ENCODE measurements around the gene TMC6.
A peak's percentile ranks its signal among the peaks of the same experiment; 100 is the strongest.

TMC6 gene

DNA sequence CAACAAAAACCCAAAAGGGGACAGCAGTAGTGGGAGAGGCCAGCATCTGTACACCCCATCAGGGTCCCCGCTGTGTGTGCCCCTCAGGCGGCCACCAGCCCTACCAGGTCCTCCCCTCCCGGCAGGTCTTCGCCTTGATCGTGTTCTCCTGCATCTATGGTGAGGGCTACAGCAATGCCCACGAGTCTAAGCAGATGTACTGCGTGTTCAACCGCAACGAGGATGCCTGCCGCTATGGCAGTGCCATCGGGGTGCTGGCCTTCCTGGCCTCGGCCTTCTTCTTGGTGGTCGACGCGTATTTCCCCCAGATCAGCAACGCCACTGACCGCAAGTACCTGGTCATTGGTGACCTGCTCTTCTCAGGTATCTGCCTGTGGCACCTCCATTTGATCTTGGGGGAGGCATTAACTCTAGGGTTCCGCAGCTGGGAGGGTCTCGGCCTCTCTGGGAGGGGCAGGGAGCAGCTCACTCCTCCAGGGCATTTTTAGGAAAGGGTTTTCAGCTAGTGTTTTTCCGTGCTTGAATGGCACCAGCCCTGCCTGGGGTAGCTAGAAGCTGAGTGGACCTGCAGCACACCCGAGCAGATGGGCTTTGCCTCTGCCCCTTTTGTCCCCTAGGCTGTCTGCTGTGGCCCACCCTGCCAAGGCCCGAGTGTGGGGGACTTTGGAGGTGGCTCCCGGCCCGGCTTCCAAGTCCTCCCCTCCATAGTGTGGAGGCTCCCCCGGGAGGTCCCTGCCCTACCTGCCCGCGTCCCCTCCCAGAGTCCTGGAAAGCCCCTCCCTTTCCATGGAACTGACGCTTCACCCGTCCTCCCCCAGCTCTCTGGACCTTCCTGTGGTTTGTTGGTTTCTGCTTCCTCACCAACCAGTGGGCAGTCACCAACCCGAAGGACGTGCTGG is 42.4 kb upstream of the TMC6 start:
- Histone ChIP-seq H3K9ac (ENCODE audit: insufficient read length) (no peak overlapping the region), H3K9me3 (ENCODE audit: low read depth, low read length) (no peaks in the 10 kb centered on the region), H3K27ac (no peak overlapping the region), H3K4me3 (no peak overlapping the region), H3K36me3 (ENCODE audit: insufficient read depth, low read length) (peaks cover 21% of the 10 kb centered on the region)
- DNase-seq (ENCODE audit: low read depth, low spot score), result no peak
- TF ChIP-seq EZH2 (IDR thresholded peaks at IDR 0.05) (no peak), FOXP2 (optimal IDR thresholded peaks at IDR 0.05; ENCODE audit: control extremely low read depth, extremely low read length, insufficient read depth) (no peak), POLR2AphosphoS5 (IDR thresholded peaks at IDR 0.05; ENCODE audit: borderline replicate concordance, low read depth, low read length) (no peak)

DNA sequence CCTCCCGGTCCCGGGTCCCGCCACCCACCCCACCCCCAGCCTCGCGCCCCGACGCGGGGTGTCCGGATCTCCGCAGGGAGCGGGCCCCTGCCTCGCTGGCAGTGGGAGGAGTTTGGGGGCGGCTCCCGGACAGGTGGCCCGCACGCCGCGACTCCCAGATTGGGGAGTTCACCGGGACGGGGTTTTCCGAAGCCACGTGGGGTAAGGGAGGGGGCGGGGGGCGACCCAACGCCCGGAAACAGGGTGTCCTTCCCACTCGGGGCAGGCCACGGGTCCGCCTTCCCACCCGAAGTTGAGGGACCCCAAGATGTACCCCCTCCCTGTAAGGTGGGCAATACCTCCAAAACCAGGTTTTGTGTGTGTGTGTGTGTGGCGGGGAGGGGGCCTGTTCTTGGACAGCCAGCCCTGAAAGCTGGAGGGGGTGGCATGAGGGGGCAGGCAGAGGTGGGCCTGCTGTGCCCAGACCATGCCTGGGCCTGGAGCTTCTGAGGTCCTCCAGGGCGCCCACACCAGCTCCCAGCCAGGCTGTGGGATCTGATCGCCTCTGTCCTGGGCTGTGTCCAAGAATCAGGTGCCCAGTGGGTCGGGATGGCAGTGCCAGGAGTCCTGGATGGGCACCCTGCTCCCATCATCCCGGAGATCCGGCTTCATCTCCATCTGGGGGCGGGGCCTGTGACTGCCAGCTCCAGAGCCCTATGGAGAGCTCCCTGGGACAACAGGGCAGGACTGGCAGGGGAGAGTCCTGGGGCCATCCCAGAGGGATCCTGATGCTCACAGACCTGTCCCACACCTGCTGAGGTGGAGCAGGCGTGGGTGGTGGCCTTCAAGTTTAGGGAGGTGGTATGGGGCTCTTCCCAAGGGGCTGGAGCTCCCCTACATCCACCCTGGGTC is 40.6 kb upstream of the TMC6 start:
- H3K36me3 ChIP-seq (ENCODE audit: insufficient read depth, low read length), result peaks cover 14% of the 10 kb centered on the region
- no peaks in the 10 kb centered on the region for H3K9me3 ChIP-seq (ENCODE audit: low read depth, low read length)
- peak overlapping the region; percentile 88 for H3K4me3 ChIP-seq
- no peak overlapping the region for H3K27ac ChIP-seq
- peak overlapping the region; percentile 65 for H3K9ac ChIP-seq (ENCODE audit: insufficient read length)
- TF ChIP-seq EZH2 (IDR thresholded peaks at IDR 0.05) (no peak), POLR2AphosphoS5 (IDR thresholded peaks at IDR 0.05; ENCODE audit: borderline replicate concordance, low read depth, low read length) (no peak; the same call in 1 of the 2 replicates)
- no peak for DNase-seq (ENCODE audit: low read depth, low spot score)

GRCh38 chr17:78168242-78168902 is 39.8 kb upstream of the TMC6 start, which contains the start of gene SYNGR2:
Gene SYNGR2, plus strand, starts transcription at chr17:78168581. Its CDS starts 36 bp downstream, at chr17:78168617.
- H3K4me3 ChIP-seq, result peak within 1 kb of the TSS; percentile 88
- no peaks in the 10 kb centered on the region for H3K9me3 ChIP-seq (ENCODE audit: low read depth, low read length)
- peak within 1 kb of the TSS; percentile 65 for H3K9ac ChIP-seq (ENCODE audit: insufficient read length)
- no peak within 1 kb of the TSS for H3K27ac ChIP-seq
- peaks cover 8% of the 10 kb centered on the region for H3K36me3 ChIP-seq (ENCODE audit: insufficient read depth, low read length)
- no peak for DNase-seq (ENCODE audit: low read depth, low spot score)
- TF ChIP-seq EZH2 (IDR thresholded peaks at IDR 0.05) (no peak), FOXP2 (optimal IDR thresholded peaks at IDR 0.05; ENCODE audit: control extremely low read depth, extremely low read length, insufficient read depth) (peak; percentile 50), POLR2AphosphoS5 (IDR thresholded peaks at IDR 0.05; ENCODE audit: borderline replicate concordance, low read depth, low read length) (no peak)

DNA sequence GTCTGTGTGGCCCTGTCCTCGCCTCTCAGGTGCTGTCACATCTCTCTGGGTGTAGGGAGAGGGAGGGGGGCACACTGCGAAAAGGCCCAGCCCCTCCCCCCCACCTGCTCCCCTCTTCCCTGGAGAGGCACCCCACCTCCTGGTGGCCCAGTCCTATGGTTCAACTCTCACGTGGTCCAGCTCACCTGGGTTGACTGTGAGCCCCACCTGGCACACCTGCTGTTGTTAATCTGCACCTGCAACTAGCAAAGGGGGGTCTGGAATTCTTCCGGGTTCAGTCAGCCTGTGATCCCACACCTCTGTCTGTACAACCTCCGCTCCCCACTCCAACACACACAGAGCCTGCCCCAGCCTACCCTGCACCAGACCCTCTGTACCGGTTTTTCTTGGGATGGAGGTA is 37.9 kb upstream of the TMC6 start:
- Histone ChIP-seq H3K4me3 (no peak overlapping the region), H3K27ac (no peak overlapping the region), H3K36me3 (ENCODE audit: insufficient read depth, low read length) (no peaks in the 10 kb centered on the region; the same call in 1 of the 2 replicates), H3K9ac (ENCODE audit: insufficient read length) (no peak overlapping the region), H3K9me3 (ENCODE audit: low read depth, low read length) (no peaks in the 10 kb centered on the region)
- no peak for DNase-seq (ENCODE audit: low read depth, low spot score)
- TF ChIP-seq POLR2AphosphoS5 (IDR thresholded peaks at IDR 0.05; ENCODE audit: borderline replicate concordance, low read depth, low read length), result no peak
- TF ChIP-seq EZH2 (IDR thresholded peaks at IDR 0.05), result no peak
- no peak for TF ChIP-seq FOXP2 (optimal IDR thresholded peaks at IDR 0.05; ENCODE audit: control extremely low read depth, extremely low read length, insufficient read depth)

DNA sequence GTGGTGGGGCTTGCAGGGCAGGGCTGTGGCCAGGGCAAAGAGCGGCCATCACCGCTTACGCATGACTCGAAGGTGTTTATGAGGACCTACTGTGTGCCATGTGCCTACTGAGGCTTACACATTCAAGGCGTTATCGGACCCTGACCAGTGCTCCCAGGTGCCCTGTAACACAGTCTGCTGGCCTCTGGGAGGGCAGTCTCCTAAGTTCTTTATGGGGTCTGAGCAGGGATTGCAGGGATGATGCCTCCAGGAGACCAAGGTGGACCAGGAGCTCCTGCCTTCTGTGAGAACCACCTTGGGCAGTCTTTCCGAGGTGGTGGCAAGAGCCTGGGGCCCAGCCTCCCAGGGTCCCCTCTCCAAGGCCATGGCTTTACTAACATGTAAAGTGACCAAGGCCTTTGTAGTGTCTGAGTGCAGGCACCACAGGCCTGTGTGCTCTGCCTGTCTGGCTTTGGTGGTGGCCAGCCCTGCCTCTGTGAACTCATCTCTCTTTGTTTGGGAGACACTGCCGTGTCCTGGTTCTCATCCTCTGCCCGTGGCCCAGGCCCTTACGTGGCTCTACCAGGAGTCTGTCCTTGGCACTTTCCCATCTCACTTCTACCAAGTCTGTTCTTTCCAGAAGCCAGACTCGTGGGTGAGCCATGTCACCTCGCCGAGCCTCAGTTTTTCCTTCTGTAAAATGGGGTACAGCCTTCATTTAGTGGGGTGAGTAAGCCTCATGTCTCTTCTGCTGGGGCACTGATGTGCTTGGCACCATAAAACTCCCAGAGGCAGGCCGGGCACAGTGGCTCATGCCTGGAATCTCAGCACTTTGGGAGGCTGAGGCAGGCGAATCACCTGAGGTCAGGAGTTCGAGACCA is 36.4 kb upstream of the TMC6 start:
- Histone ChIP-seq H3K9ac (ENCODE audit: insufficient read length) (no peak overlapping the region), H3K9me3 (ENCODE audit: low read depth, low read length) (no peaks in the 10 kb centered on the region), H3K4me3 (no peak overlapping the region), H3K36me3 (ENCODE audit: insufficient read depth, low read length) (no peaks in the 10 kb centered on the region), H3K27ac (no peak overlapping the region)
- no peak for TF ChIP-seq POLR2AphosphoS5 (IDR thresholded peaks at IDR 0.05; ENCODE audit: borderline replicate concordance, low read depth, low read length)
- TF ChIP-seq FOXP2 (optimal IDR thresholded peaks at IDR 0.05; ENCODE audit: control extremely low read depth, extremely low read length, insufficient read depth), result no peak
- TF ChIP-seq EZH2 (IDR thresholded peaks at IDR 0.05), result no peak
- DNase-seq (ENCODE audit: low read depth, low spot score), result no peak

DNA sequence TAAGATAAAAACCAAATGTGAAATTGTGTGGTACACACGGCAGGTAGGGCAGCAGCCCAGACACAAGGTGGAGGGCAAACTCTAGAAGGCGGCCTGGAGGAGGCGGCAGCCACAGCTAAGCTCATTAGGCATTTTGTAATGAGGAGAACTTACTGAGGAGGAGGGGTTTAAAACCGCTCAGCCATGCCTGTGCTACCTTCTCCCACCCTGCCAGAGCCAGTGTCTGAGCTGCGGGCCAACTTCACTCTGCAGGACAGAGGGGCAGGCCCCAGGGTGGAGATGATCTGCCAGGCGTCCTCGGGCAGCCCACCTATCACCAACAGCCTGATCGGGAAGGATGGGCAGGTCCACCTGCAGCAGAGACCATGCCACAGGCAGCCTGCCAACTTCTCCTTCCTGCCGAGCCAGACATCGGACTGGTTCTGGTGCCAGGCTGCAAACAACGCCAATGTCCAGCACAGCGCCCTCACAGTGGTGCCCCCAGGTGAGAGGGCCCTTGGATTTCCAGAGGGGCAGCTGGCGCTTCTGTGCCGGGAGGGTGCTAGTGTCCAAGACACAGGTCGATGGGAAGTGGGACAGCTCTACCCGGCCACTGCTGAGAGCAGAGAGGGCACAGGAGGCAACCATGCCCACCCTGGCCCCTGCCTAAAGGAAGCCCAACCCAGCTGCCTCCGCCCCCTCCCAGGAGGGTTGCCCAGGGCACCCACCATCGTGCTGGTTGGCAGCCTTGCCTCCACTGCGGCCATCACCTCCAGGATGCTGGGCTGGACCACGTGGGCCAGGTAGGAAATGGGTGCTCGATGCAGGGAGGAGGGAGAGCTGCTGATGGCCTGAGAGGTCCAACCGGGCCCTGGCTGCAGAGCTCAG is 35.6 kb upstream of the TMC6 start:
- Histone ChIP-seq H3K9me3 (ENCODE audit: low read depth, low read length) (no peaks in the 10 kb centered on the region), H3K27ac (no peak overlapping the region), H3K9ac (ENCODE audit: insufficient read length) (no peak overlapping the region), H3K36me3 (ENCODE audit: insufficient read depth, low read length) (no peaks in the 10 kb centered on the region), H3K4me3 (no peak overlapping the region)
- TF ChIP-seq FOXP2 (optimal IDR thresholded peaks at IDR 0.05; ENCODE audit: control extremely low read depth, extremely low read length, insufficient read depth), result no peak
- no peak for TF ChIP-seq EZH2 (IDR thresholded peaks at IDR 0.05)
- no peak for TF ChIP-seq POLR2AphosphoS5 (IDR thresholded peaks at IDR 0.05; ENCODE audit: borderline replicate concordance, low read depth, low read length)
- no peak for DNase-seq (ENCODE audit: low read depth, low spot score)
